GM12878 (cell line): ENCODE measurements around the gene LRP1.

Experiments used
- ETV6 ChIP-seq, 2 experiments: fragments of 450-650 bp in 1 of 2; IDR thresholded peaks in 1 of 2; conservative IDR thresholded peaks in 1 of 2; 2 replicates each; pipeline ENCODE4 v1.6.1; 2014; ENCODE audit warnings: antibody characterized with exemption in 1 of 2, borderline replicate concordance in 1 of 2, low read depth in 1 of 2, mild to moderate bottlenecking in 1 of 2, moderate library complexity in 1 of 2
- NBN ChIP-seq: fragments of 450-650 bp; IDR thresholded peaks from 2 replicates; pipeline ENCODE4 v1.6.1; 2016
- NFYA ChIP-seq: IDR thresholded peaks from 2 replicates; pipeline ENCODE4 v1.6.1; 2011; ENCODE audit warnings: low read depth, mild to moderate bottlenecking, low read length, improper control_type of control experiment, borderline replicate concordance
- POLR2AphosphoS2 ChIP-seq: IDR thresholded peaks from 2 replicates; pipeline ENCODE4 v1.6.1; 2011; ENCODE audit warnings: low read depth, mild to moderate bottlenecking, low read length, improper control_type of control experiment, moderate library complexity
- POLR2AphosphoS5 ChIP-seq: IDR thresholded peaks from 2 replicates; pipeline ENCODE4 v1.6.1; 2011; ENCODE audit warnings: mild to moderate bottlenecking, low read length, inconsistent platforms
- YY1 ChIP-seq: IDR thresholded peaks from 2 replicates; pipeline ENCODE4 v1.6.1; 2011; ENCODE audit warnings: low read depth, mild to moderate bottlenecking, low read length
- TF ChIP-seq, protein P1 (sequence below), 3 experiments: IDR thresholded peaks in 2 of 3; conservative IDR thresholded peaks in 1 of 3; 2 replicates each; pipeline ENCODE4 v1.5.1; 2011; ENCODE audit warnings: low read depth in 3 of 3, low read length in 3 of 3, mild to moderate bottlenecking in 3 of 3, control low read depth in 2 of 3, moderate library complexity in 2 of 3, inconsistent platforms in 1 of 3, mixed read lengths in 1 of 3; ENCODE audit not compliant: control insufficient read depth in 2 of 3, insufficient read depth in 1 of 3; ENCODE audit errors: extremely low read depth in 1 of 3

DNA sequence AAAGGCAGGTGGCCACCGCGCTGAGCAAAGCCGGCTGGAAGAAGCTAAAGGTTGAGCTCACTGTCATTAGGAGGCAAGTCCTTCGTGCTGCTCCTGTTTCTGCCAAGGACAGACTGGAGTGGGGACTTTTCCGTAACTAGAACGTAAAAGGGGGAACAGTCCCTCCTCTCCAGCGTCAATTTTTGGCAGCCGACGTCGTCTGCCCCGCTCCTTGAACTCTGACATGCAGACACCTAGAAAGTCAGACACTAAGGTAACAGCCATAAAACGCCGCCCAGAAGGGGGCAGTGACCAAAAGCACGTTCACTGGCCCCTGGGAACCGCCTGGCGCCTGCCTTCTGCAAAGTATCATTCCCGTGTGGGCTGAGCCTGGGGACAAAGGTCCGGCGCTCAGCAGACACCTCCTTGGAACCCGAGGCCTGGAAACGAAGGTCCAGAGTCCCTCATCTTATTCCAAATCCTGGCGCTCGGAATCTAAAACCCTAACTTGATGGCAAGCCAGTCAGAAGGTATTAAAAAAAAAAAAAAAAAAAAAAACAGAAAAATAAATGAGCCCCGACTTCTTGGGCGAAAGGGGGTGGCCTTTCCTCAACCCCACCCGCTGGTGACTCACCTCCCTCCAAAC is 1.1 kb upstream of the LRP1 start:
- TF ChIP-seq POLR2AphosphoS5, result no peak
- no peak for TF ChIP-seq ETV6 (conservative IDR thresholded peaks at IDR 0.05 in 1 of 2, IDR thresholded peaks at IDR 0.05 in 1 of 2; ENCODE audit: borderline replicate concordance in 1 of 2, low read depth in 1 of 2)
- TF ChIP-seq, protein P1, sequence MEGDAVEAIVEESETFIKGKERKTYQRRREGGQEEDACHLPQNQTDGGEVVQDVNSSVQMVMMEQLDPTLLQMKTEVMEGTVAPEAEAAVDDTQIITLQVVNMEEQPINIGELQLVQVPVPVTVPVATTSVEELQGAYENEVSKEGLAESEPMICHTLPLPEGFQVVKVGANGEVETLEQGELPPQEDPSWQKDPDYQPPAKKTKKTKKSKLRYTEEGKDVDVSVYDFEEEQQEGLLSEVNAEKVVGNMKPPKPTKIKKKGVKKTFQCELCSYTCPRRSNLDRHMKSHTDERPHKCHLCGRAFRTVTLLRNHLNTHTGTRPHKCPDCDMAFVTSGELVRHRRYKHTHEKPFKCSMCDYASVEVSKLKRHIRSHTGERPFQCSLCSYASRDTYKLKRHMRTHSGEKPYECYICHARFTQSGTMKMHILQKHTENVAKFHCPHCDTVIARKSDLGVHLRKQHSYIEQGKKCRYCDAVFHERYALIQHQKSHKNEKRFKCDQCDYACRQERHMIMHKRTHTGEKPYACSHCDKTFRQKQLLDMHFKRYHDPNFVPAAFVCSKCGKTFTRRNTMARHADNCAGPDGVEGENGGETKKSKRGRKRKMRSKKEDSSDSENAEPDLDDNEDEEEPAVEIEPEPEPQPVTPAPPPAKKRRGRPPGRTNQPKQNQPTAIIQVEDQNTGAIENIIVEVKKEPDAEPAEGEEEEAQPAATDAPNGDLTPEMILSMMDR (IDR thresholded peaks at IDR 0.05 in 2 of 3, conservative IDR thresholded peaks at IDR 0.05 in 1 of 3; ENCODE audit: control insufficient read depth in 2 of 3, extremely low read depth in 1 of 3, insufficient read depth in 1 of 3, low read depth in 3 of 3, low read length in 3 of 3), result peak; percentile 12 to 35 (median 32); a peak in 3 of 6 replicates
- no peak for TF ChIP-seq NFYA
- TF ChIP-seq YY1, result no peak
- TF ChIP-seq POLR2AphosphoS2, result no peak
- no peak for TF ChIP-seq NBN
